ENCODE results near the gene SSX2IP. TPM values are rescaled to one million over a fixed set of nuclear protein-coding genes. Genes with fewer than 3 reads are reported as not detected.

Gene SSX2IP
- total and polyA plus RNA-seq, 9 of the 15 experiments (the other 6 are each of a cell fraction or from before 2014, with no cell fraction given), result 20.6 to 96.7 (median 61.7) TPM

GRCh38 chr1:84702143-84702542 is 11.9 kb upstream of the SSX2IP start:
- ChIA-PET CTCF (ENCODE audit: low intra/inter-chr PET ratio) (no interaction called here), POLR2A (interaction anchor here (1.2 kb wide), 1 partner anchor 14 kb away, joined by 3 read pairs; no protein-coding TSS in a partner anchor)
- Histone ChIP-seq H3K4me2 (ENCODE audit: insufficient read depth, low read length) (no peak overlapping the region), H3K9ac (ENCODE audit: insufficient read depth in 1 of 2, low read depth in 2 of 2, low read length in 2 of 2) (no peak overlapping the region), H2AFZ (ENCODE audit: low read depth, low read length) (no peak overlapping the region), H3K9me1 (ENCODE audit: control insufficient read depth, insufficient read depth, low read length) (no peaks in the 10 kb centered on the region), H4K20me1 (replicated peaks; ENCODE audit: control insufficient read depth, insufficient read depth, low read length) (no peaks in the 10 kb centered on the region), H3K36me3 (ENCODE audit: control insufficient read depth, insufficient read depth, low read length) (no peaks in the 10 kb centered on the region), H3K4me3 (no peak overlapping the region), H3K27me3 (ENCODE audit: control insufficient read depth in 2 of 2, insufficient read depth in 2 of 2, low read length in 2 of 2) (no peaks in the 10 kb centered on the region), H3K4me1 (replicated peaks in 1 of 2; ENCODE audit: control insufficient read depth in 2 of 2, insufficient read depth in 2 of 2, low read length in 2 of 2) (peaks cover 13 to 32% of the 10 kb centered on the region in 2 experiments; a peak in 4 of 5 replicates), H3K27ac (ENCODE audit: extremely low read depth, low read depth, low read length) (no peak overlapping the region), H3K79me2 (ENCODE audit: control insufficient read depth, insufficient read depth, low read length) (no peaks in the 10 kb centered on the region), H3K9me3 (replicated peaks; ENCODE audit: control insufficient read depth, insufficient read depth, low read depth, low read length) (no peaks in the 10 kb centered on the region)
- FAIRE-seq, result no peak
- WGBS (ENCODE audit: insufficient coverage, low coverage, missing lambda C conversion rate), result 18% methylated on average over 1 of the region's 1 CpG
- DNase-seq (ENCODE audit: extremely low read depth in 1 of 4, low spot score in 3 of 4), result no peak
- in situ Hi-C loops (cut with MboI), result no loop called here
- intact Hi-C loops (cut with micrococcal nuclease), result no loop called here
- TF ChIP-seq TARDBP (IDR thresholded peaks at IDR 0.05), result no peak
- BruUV-seq (replicated peaks), result no TSS peak
- ATAC-seq, result no peak

GRCh38 chr1:84701376-84701775 is 11.1 kb upstream of the SSX2IP start:
- Histone ChIP-seq H3K36me3 (ENCODE audit: control insufficient read depth, insufficient read depth, low read length) (no peaks in the 10 kb centered on the region), H3K4me1 (replicated peaks in 1 of 2; ENCODE audit: control insufficient read depth in 2 of 2, insufficient read depth in 2 of 2, low read length in 2 of 2) (peaks cover 13 to 32% of the 10 kb centered on the region in 2 experiments; a peak in 4 of 5 replicates), H3K79me2 (ENCODE audit: control insufficient read depth, insufficient read depth, low read length) (no peaks in the 10 kb centered on the region), H3K9me3 (replicated peaks; ENCODE audit: control insufficient read depth, insufficient read depth, low read depth, low read length) (no peaks in the 10 kb centered on the region), H3K27me3 (ENCODE audit: control insufficient read depth in 2 of 2, insufficient read depth in 2 of 2, low read length in 2 of 2) (no peaks in the 10 kb centered on the region), H2AFZ (ENCODE audit: low read depth, low read length) (no peak overlapping the region), H3K9ac (ENCODE audit: insufficient read depth in 1 of 2, low read depth in 2 of 2, low read length in 2 of 2) (no peak overlapping the region), H3K9me1 (ENCODE audit: control insufficient read depth, insufficient read depth, low read length) (no peaks in the 10 kb centered on the region), H4K20me1 (replicated peaks; ENCODE audit: control insufficient read depth, insufficient read depth, low read length) (no peaks in the 10 kb centered on the region), H3K27ac (ENCODE audit: extremely low read depth, low read depth, low read length) (no peak overlapping the region), H3K4me2 (ENCODE audit: insufficient read depth, low read length) (no peak overlapping the region), H3K4me3 (no peak overlapping the region)
- POLR2A ChIA-PET, result interaction anchor here (0.9 to 1.2 kb wide), 2 partner anchors 9 to 13 kb away, joined by 3 read pairs; no protein-coding TSS in a partner anchor
- ATAC-seq, result no peak
- BruUV-seq (replicated peaks), result no TSS peak
- TF ChIP-seq ZNF644 (tag; IDR thresholded peaks at IDR 0.05; ENCODE audit: low read depth) (no peak), KDM1A (IDR thresholded peaks at IDR 0.05) (peak in 1 of 2 experiments; percentile 50; a peak in 1 of 4 replicates), DNMT1 (IDR thresholded peaks at IDR 0.05) (no peak), MTA3 (IDR thresholded peaks at IDR 0.05; ENCODE audit: borderline replicate concordance) (no peak)
- FAIRE-seq, result no peak
- DNase-seq (ENCODE audit: extremely low read depth in 1 of 4, low spot score in 3 of 4), result no peak
- intact Hi-C loops (cut with micrococcal nuclease) (no loop called here), in situ Hi-C loops (cut with MboI) (no loop called here)
- CTCF ChIA-PET (ENCODE audit: low intra/inter-chr PET ratio), result no interaction called here
- WGBS (ENCODE audit: insufficient coverage, low coverage, missing lambda C conversion rate), result 16% methylated on average over 5 of the region's 5 CpGs

Data from K562 (cell line).